Retinal pigment epithelial cell (primary cell): ENCODE results near the gene ABHD17A.

Source experiments
- DNase-seq: peaks from one replicate; pipeline ENCODE4 v3.0.0-alpha.2; 2010; ENCODE audit warnings: low read depth
- H3K4me3 ChIP-seq: 2 replicates; pipeline ENCODE4 v1.5.1; 2011; ENCODE audit warnings: mild to moderate bottlenecking, low read length, control low read depth, moderate library complexity
- CTCF ChIP-seq: conservative IDR thresholded peaks from 2 replicates; pipeline ENCODE4 v1.5.1; 2011; ENCODE audit warnings: low read depth, low read length, control low read depth, inconsistent platforms

Gene ABHD17A

GRCh38 chr19:1862068-1862423, 23.2 kb downstream of the ABHD17A start:
- peak overlapping the region; percentile 76 for H3K4me3 ChIP-seq
- DNase-seq = no peak
- no peak for TF ChIP-seq CTCF

- TF ChIP-seq CTCF = no peak
- H3K4me3 ChIP-seq = peak overlapping the region; percentile 76
- DNase-seq = no peak
Measured at GRCh38 chr19:1861599-1862031, 23.7 kb downstream of the ABHD17A start.

- peak overlapping the region; percentile 76 for H3K4me3 ChIP-seq
- DNase-seq = no peak
- no peak for TF ChIP-seq CTCF
Measured at GRCh38 chr19:1860821-1861598, 24.3 kb downstream of the ABHD17A start.

GRCh38 chr19:1860042-1860775, 25.1 kb downstream of the ABHD17A start:
- DNase-seq = no peak
- no peak for TF ChIP-seq CTCF
- H3K4me3 ChIP-seq = peak overlapping the region; percentile 14

GRCh38 chr19:1859331-1859781, 25.9 kb downstream of the ABHD17A start:
- no peak overlapping the region for H3K4me3 ChIP-seq
- peak; percentile 19 for TF ChIP-seq CTCF
- no peak for DNase-seq

GRCh38 chr19:1858412-1859081, 26.7 kb downstream of the ABHD17A start:
- TF ChIP-seq CTCF = no peak
- H3K4me3 ChIP-seq = no peak overlapping the region
- DNase-seq = no peak
